Measurements from ENCODE around the gene GNB1L. TPM values are rescaled to one million over a fixed set of nuclear protein-coding genes. Genes with fewer than 3 reads are reported as not detected.

Gene GNB1L
- total and polyA plus RNA-seq, 10 of the 15 experiments (the other 5 are each of a cell fraction or from before 2014, with no cell fraction given), result 0.21 to 19.4 (median 6.8) TPM

DNA sequence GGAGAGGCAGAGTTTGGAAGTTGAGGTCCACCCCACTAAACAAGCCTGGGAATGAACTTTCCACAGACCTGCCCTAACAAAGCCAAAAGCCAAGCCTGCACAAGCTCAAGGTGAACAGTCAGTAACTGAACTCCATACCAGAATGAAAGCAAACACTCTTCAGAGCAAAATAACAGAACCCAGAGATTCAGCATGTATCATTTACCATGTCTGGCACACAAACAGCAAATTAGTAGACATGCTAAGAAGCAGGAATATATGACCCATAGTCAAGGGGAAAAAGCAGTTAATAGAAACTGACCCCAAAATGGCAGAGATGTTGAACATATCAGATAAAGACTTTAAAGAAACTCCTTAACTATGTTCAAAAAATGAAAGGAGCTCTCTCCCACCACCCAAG, 62.8 kb downstream of the GNB1L start:
- ChIA-PET RAD21 (ENCODE audit: unreplicated experiment) (no interaction called here), SMC1A (ENCODE audit: uncharacterized antibody, unreplicated experiment) (no interaction called here), POLR2A (no interaction called here), CTCF (interaction anchor here (0.6 to 0.7 kb wide), 2 partner anchors 15 to 118 kb away, joined by 3 read pairs; no protein-coding TSS in a partner anchor)
- Histone ChIP-seq H3K9ac (ENCODE audit: control insufficient read depth, insufficient read depth, low read length) (no peak overlapping the region), H3K79me2 (ENCODE audit: control insufficient read depth, insufficient read depth, low read length) (no peaks in the 10 kb centered on the region), H4K20me1 (ENCODE audit: control insufficient read depth, insufficient read depth) (no peaks in the 10 kb centered on the region), H3K27me3 (replicated peaks in 1 of 2; ENCODE audit: control insufficient read depth in 2 of 2, insufficient read depth in 2 of 2, low read length in 1 of 2) (no peaks in the 10 kb centered on the region), H3K4me3 (no peak overlapping the region), H3K9me3 (replicated peaks; ENCODE audit: control insufficient read depth, insufficient read depth, low read length) (no peaks in the 10 kb centered on the region; the same call in 2 of the 3 replicates), H2AFZ (ENCODE audit: control insufficient read depth, low read depth, low read length) (no peak overlapping the region), H3K4me1 (ENCODE audit: control insufficient read depth, insufficient read depth, low read length) (no peaks in the 10 kb centered on the region), H3K4me2 (ENCODE audit: control insufficient read depth, insufficient read depth) (no peak overlapping the region), H3K36me3 (ENCODE audit: control insufficient read depth in 2 of 2, insufficient read depth in 2 of 2, low read length in 1 of 2) (no peaks in the 10 kb centered on the region), H3K27ac (ENCODE audit: control insufficient read depth, insufficient read depth) (no peak overlapping the region)
- no peak for TF ChIP-seq POLR2AphosphoS2 (IDR thresholded peaks at IDR 0.05; ENCODE audit: low read depth, low read length)
- TF ChIP-seq NRF1 (conservative IDR thresholded peaks at IDR 0.05; ENCODE audit: low read depth, low read length), result no peak
- TF ChIP-seq, protein P1, sequence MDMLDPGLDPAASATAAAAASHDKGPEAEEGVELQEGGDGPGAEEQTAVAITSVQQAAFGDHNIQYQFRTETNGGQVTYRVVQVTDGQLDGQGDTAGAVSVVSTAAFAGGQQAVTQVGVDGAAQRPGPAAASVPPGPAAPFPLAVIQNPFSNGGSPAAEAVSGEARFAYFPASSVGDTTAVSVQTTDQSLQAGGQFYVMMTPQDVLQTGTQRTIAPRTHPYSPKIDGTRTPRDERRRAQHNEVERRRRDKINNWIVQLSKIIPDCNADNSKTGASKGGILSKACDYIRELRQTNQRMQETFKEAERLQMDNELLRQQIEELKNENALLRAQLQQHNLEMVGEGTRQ (IDR thresholded peaks at IDR 0.05; ENCODE audit: borderline replicate concordance, low read depth, low read length), result no peak
- no peak for TF ChIP-seq POU2F2 (IDR thresholded peaks at IDR 0.05; ENCODE audit: borderline replicate concordance, low read depth, low read length)
- TF ChIP-seq CBX3 (IDR thresholded peaks at IDR 0.05; ENCODE audit: borderline replicate concordance, low read depth), result no peak
- FAIRE-seq (no peak), ATAC-seq (no peak), DNase-seq (ENCODE audit: low read depth, low spot score) (no peak)
- intact Hi-C loops (cut with micrococcal nuclease; ENCODE audit: unreplicated experiment), result no loop called here
- BruUV-seq (replicated peaks), result no TSS peak
- in situ Hi-C loops (cut with MboI), result no loop called here

DNA sequence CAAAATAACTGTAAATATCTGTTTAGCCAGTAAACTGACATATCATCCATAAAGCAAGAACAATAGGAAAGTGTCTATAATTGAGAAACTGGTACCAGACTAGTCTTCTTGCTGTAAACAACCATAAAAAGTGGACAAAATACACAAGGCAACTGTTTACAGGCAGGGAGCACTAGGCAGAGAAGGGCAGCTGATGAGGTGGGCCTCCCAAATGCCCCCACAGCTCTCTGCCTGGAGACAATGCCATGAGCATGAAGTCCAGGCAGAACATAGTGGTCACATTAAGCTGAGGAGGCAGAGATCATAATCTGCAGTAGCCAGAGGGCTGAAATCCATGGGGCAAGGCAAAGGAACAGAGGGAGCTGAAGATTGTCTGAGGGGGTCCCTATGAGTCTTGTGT, 63.4 kb downstream of the GNB1L start:
- ATAC-seq, result no peak
- Histone ChIP-seq H3K27ac (ENCODE audit: control insufficient read depth, insufficient read depth) (no peak overlapping the region), H3K9me3 (replicated peaks; ENCODE audit: control insufficient read depth, insufficient read depth, low read length) (no peaks in the 10 kb centered on the region; the same call in 2 of the 3 replicates), H3K36me3 (ENCODE audit: control insufficient read depth in 2 of 2, insufficient read depth in 2 of 2, low read length in 1 of 2) (no peaks in the 10 kb centered on the region), H3K9ac (ENCODE audit: control insufficient read depth, insufficient read depth, low read length) (no peak overlapping the region), H2AFZ (ENCODE audit: control insufficient read depth, low read depth, low read length) (no peak overlapping the region), H3K27me3 (replicated peaks in 1 of 2; ENCODE audit: control insufficient read depth in 2 of 2, insufficient read depth in 2 of 2, low read length in 1 of 2) (no peaks in the 10 kb centered on the region), H4K20me1 (ENCODE audit: control insufficient read depth, insufficient read depth) (no peaks in the 10 kb centered on the region), H3K4me3 (no peak overlapping the region), H3K4me1 (ENCODE audit: control insufficient read depth, insufficient read depth, low read length) (no peaks in the 10 kb centered on the region), H3K4me2 (ENCODE audit: control insufficient read depth, insufficient read depth) (no peak overlapping the region), H3K79me2 (ENCODE audit: control insufficient read depth, insufficient read depth, low read length) (no peaks in the 10 kb centered on the region)
- FAIRE-seq, result no peak
- CTCF ChIA-PET, result interaction anchor here (0.7 kb wide), 1 partner anchor 119 kb away, joined by 3 read pairs; no protein-coding TSS in a partner anchor
- RAD21 ChIA-PET (ENCODE audit: unreplicated experiment), result no interaction called here
- intact Hi-C loops (cut with micrococcal nuclease; ENCODE audit: unreplicated experiment) (no loop called here), in situ Hi-C loops (cut with MboI) (no loop called here)
- no TSS peak for BruUV-seq (replicated peaks)
- no peak for DNase-seq (ENCODE audit: low read depth, low spot score)
- POLR2A ChIA-PET, result interaction anchor here (0.6 kb wide), 1 partner anchor 159 kb away, joined by 7 read pairs; no protein-coding TSS in a partner anchor
- TF ChIP-seq YY1 (IDR thresholded peaks at IDR 0.05; ENCODE audit: low read depth, low read length) (no peak), HCFC1 (IDR thresholded peaks at IDR 0.05; ENCODE audit: low read length) (no peak), RAD51 (IDR thresholded peaks at IDR 0.05) (no peak), SMAD1 (IDR thresholded peaks at IDR 0.05; ENCODE audit: low read depth, partially characterized antibody) (no peak), CHD4 (IDR thresholded peaks at IDR 0.05) (no peak), FOXM1 (IDR thresholded peaks at IDR 0.05; ENCODE audit: low read depth, low read length) (no peak)
- TF ChIP-seq, protein P2, sequence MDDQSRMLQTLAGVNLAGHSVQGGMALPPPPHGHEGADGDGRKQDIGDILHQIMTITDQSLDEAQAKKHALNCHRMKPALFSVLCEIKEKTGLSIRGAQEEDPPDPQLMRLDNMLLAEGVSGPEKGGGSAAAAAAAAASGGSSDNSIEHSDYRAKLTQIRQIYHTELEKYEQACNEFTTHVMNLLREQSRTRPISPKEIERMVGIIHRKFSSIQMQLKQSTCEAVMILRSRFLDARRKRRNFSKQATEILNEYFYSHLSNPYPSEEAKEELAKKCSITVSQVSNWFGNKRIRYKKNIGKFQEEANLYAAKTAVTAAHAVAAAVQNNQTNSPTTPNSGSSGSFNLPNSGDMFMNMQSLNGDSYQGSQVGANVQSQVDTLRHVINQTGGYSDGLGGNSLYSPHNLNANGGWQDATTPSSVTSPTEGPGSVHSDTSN (IDR thresholded peaks at IDR 0.05; ENCODE audit: insufficient replicate concordance, low read depth, low read length), result no peak
- TF ChIP-seq, protein P3, sequence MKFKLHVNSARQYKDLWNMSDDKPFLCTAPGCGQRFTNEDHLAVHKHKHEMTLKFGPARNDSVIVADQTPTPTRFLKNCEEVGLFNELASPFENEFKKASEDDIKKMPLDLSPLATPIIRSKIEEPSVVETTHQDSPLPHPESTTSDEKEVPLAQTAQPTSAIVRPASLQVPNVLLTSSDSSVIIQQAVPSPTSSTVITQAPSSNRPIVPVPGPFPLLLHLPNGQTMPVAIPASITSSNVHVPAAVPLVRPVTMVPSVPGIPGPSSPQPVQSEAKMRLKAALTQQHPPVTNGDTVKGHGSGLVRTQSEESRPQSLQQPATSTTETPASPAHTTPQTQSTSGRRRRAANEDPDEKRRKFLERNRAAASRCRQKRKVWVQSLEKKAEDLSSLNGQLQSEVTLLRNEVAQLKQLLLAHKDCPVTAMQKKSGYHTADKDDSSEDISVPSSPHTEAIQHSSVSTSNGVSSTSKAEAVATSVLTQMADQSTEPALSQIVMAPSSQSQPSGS (IDR thresholded peaks at IDR 0.05; ENCODE audit: low read length), result no peak
- SMC1A ChIA-PET (ENCODE audit: uncharacterized antibody, unreplicated experiment), result no interaction called here

All from GM12878 (cell line).